M059J (cell line): ENCODE results near the gene TIMM44. TPM values are rescaled to one million over a fixed set of nuclear protein-coding genes. Genes with fewer than 3 reads are reported as not detected.
"Not testable (repeated sequence)": the region's sequence is repeated elsewhere in the genome, so short reads cannot be mapped to it uniquely, and the experiment has no call there.

Experiments
- DNase-seq: peaks from one replicate; pipeline ENCODE4 v3.0.0-alpha.2; 2012; ENCODE audit warnings: low read depth
- total RNA-seq: library from RNA; depleted of rRNA; stranded (reverse); fragments of >200 nt; shearing (Covaris generic); gene quantifications from 2 replicates; pipeline ENCODE4 v1.2.3, GENCODE V29; 2014

The TIMM44 gene
- total RNA-seq, 1 experiment from 2014 or later: 57.6 TPM

GRCh38 chr19:7925171-7925851 is 18.2 kb downstream of the TIMM44 start:
- DNase-seq: peak; percentile 53

- DNase-seq: no peak
Observed at GRCh38 chr19:7924651-7925170, 18.8 kb downstream of the TIMM44 start.

DNA sequence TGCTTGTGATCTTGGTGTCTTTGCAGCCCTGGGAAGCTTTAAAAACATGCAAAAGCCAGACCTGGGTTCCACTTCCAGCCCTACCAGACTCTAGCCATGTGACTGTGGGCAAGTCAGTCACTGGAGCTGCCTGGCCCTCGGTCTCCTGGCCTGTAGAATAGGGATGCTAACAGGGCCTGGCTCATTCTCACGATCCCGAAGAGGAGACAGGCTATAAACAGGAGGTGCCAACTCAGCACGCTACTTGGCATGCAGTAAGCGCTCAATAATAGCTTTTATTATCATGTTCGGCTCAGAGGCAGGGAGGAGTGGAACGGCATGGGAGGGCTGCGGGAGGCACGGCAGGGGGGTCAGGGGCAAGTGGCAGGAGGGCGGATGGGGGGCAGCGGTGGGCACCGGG is 19.2 kb downstream of the TIMM44 start:
- no peak for DNase-seq

DNA sequence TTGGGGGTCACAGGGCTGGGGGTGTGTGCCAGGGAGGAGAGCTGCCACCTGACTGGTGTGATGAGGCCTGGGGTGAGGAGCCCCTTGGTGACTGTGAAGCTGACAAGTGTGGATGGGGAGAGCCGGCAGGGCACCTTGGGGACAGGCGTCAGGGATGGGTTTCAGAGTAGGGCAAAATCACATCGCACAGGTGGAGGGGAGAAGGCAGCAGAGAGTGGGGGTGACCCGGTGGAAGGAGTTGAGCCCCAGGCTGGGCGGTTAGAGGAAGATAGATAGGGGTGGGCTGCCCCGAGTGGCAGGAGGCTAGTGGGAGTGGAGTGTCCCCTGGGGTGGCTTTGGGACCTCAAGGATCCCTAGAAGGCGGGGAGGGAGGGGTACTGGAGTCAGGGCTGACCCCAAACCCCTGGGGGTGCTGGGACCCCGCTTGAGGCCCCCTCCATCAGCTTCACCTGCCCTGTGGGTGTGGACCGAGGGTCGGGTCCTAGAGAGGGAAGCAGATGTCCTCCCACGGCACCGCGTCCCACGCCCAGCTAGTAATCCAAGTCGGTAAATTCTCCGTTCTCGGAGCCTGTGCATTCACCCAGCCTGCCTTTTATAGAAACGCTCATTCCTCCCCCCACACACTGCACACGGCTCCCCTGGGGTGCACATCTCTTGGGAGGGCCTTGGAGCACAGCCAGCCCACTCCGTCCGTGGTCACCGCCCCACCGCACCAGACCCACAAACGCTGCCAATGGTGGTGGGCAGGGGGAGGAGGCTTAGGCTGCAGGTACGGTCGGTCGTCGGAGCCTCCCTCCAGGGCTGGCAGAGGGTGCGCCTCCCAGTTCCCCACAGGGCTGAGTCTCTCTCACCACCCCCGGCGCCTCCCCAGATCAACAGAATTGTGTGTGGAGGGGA is 19.9 kb downstream of the TIMM44 start:
- no peak for DNase-seq

GRCh38 chr19:7922836-7923195 is 20.6 kb downstream of the TIMM44 start:
- no peak for DNase-seq

DNA sequence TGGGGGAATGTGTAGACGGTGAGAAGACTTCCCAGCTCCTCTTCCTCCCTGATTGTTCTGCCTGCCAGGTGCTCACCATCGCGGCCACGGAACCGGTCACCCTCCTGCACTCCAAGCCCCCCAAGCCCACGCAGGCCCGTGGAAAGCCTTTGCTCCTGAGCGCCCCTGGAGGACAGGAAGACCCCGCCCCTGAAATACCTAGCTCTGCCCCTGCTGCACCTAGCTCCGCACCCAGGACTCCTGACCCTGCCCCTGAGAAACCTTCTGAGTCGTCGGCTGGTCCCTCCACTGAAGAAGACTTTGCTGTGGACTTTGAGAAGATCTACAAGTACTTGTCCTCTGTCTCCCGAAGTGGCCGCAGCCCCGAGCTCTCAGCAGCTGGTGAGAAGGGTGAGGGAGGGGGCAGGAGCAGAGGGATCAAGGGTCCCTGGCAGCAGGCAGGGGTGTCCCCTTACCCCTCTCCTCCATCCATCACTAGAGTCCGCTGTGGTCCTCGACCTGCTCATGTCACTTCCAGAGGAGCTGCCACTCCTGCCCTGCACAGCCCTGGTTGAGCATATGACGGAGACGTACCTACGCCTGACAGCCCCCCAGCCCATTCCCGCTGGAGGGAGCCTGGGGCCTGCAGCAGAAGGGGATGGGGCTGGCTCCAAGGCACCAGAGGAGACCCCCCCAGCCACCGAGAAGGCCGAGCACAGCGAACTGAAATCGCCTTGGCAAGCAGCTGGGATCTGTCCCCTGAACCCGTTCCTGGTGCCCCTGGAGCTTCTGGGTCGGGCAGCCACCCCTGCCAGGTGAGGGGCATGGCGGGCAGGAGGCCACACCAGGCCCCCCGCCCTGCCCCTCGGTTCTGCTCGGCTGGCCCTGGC is 21.3 kb downstream of the TIMM44 start:
- no peak for DNase-seq

- no peak for DNase-seq
Observed at GRCh38 chr19:7921302-7921966, 22.0 kb downstream of the TIMM44 start.

DNA sequence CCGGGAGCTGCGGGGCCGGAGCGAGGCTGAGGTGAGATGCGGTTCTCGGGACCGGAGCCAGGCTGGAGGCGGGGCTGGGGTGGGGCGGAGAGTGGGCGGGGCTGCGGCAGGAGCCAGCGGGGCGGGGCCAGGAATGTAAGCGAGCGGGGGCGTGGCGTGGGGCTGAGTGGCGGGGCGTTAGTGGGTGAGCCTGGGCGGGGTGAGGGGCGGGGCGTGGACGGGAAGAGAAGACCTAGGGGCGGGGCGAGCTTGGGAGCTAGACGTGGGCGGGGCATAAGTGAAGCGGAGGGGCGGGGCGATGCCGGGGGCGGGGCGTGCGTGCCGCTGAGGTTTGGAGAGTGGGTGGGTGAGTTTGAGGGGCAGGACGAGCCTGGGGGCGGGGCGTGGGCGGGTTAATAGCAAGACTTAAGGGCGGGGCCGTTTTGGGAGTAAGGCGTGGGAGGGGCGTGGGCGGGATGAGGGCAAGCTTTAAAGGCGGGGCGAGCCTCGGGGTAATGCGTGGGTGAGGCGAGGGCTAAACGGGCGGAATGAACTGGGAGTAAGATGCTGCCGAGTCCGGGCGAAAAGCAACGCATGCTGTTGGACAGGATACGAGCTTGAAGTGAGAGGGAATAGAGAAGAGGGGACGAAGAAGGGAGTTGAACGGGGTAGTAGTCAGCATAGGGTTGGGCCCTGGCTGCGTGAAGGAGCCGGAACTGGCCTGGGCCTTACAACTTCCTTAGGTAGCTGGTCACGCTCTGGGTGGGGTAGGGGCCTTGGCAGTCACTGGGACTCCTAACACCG is 22.8 kb downstream of the TIMM44 start:
- DNase-seq: peak; percentile 92

- peak; percentile 92 for DNase-seq
Observed at GRCh38 chr19:7919610-7920518, 23.6 kb downstream of the TIMM44 start, which contains the start of gene SNAPC2. Gene SNAPC2 (plus strand): TSS chr19:7920338. CDS start chr19:7920367, 29 bp downstream.

- DNase-seq: no peak
Observed at GRCh38 chr19:7918615-7919421, 24.6 kb downstream of the TIMM44 start.

DNA sequence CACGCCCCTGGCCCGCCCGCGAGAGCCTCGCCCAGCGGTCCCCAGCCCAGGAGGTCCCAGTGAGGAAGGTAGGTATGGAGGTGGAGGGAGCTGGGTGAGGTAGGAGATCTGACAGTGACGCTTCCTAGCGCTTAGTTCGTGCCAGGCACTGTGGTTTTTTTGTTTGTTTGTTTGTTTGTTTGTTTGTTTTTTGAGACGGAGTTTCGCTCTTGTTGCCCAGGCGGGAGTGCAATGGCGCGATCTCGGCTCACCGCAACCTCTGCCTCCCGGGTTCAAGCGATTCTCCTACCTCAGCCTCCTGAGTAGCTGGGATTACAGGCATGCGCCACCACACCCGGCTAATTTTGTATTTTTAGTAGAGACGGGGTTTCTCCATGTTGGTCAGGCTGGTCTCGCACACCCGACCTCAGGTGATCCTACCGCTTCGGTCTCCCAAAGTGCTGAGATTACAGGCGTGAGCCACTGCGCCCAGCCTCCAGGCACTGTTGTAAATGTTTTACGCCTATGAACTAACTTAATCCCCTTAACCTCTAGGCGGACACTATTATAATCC is 25.3 kb downstream of the TIMM44 start:
- not testable (repeated sequence) for DNase-seq

- peak; percentile 58 for DNase-seq
Observed at GRCh38 chr19:7917267-7918061, 26.0 kb downstream of the TIMM44 start.

- no peak for DNase-seq
Observed at GRCh38 chr19:7916955-7917266, 26.6 kb downstream of the TIMM44 start.

- DNase-seq: no peak
Observed at GRCh38 chr19:7916103-7916954, 27.1 kb downstream of the TIMM44 start.

DNA sequence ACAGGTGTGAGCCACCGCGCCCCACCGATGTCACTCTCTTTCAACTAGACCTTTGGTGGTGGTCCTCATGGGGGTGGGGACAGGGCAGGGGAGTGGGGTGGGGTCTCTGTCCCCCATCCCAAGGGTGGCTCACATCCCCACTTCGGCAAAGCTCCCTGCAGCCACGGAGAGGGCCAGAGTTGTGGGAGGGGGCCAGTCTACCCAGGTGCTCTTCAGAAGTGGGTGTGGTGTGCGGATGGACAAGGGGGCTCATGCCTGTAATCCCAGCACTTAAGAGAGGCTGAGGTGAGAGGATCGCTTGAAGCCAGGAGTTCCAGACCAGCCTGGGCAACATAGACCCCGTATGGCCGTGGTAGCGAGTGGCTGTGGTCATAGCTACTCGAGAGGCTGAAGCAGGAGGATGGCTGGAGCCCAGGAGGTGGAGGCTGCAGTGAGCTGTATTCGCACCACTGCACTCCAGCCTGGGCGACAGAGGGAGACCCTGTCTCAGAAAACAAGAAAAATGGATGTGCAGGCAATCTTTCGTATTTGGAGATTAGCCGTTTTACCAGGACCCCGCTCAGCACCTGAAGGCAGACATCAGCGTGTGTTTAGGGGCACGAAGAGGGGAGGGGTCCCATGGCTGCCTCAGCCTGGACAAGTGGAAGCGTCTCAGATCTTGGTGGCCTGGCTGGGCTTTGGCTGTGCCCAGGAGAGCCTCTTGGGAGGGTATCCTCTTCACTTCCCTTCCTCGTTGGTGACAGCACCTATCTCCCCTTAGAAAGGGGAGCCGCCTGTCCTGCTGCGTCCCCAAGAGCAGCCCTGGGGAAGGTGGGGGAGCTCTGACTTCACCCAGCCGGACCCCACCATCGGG is 28.0 kb downstream of the TIMM44 start:
- DNase-seq: no peak
